ENCODE data around the gene FBLN1.

The FBLN1 gene

DNA sequence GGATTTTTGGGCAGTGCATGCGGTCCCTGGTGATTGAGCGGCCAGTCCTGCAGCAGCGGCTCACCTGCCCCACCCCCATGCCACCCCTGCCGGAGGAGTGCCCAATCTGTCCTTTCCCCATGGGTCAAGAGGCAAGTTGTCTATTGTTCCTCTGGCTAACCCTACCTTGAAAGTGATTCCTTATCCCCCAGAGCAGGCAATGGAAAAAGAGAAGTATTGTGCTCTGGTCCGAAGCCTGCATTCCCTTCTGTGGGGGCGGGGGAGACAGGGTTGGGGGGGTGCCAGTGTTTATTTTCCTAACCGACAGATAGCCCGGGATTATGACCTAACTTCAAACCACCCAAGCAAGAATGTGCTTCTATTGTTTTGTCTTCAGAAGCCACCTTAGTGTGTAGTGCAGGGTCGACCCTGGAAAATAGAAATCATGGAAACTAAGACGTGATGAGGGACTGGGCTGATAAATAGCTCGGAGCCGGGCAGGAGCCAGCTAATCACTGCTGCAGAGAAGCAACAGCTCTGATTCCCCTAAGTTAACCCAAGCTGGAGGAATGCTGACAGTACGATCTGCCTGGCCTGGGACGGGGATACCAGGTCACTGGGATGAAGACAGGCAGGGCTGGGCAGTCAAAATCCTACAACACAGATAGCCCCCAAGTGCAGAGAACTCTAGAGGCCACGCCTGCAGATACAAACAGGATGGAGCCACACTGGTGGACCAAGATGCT lies 130.3 kb downstream of the FBLN1 start:
- TF ChIP-seq ZFX (IDR thresholded peaks at IDR 0.05; ENCODE audit: borderline replicate concordance), result no peak
- TF ChIP-seq, protein P1, sequence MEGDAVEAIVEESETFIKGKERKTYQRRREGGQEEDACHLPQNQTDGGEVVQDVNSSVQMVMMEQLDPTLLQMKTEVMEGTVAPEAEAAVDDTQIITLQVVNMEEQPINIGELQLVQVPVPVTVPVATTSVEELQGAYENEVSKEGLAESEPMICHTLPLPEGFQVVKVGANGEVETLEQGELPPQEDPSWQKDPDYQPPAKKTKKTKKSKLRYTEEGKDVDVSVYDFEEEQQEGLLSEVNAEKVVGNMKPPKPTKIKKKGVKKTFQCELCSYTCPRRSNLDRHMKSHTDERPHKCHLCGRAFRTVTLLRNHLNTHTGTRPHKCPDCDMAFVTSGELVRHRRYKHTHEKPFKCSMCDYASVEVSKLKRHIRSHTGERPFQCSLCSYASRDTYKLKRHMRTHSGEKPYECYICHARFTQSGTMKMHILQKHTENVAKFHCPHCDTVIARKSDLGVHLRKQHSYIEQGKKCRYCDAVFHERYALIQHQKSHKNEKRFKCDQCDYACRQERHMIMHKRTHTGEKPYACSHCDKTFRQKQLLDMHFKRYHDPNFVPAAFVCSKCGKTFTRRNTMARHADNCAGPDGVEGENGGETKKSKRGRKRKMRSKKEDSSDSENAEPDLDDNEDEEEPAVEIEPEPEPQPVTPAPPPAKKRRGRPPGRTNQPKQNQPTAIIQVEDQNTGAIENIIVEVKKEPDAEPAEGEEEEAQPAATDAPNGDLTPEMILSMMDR (IDR thresholded peaks at IDR 0.05), result no peak
- H3K27ac ChIP-seq, result no peak overlapping the region

DNA sequence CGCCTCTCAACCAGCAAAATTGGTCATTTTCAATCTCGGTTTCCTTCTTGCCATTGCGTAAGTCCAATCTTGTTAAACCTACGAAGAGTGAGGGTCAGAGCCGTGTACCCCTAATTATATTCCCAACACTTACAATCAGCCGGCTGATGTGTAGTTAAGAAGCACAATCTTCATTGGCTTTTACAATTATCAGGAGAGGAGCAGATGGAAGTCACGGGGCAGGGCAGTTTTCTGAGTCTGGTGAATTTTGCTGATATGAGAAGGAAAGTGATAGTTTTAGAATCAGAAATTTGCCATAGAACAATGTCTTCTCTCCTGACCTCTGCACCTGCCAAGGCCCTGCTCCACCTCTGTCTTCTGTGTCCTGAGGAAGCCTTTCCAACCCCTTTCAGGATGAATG lies 134.0 kb downstream of the FBLN1 start:
- no peak overlapping the region for H3K27ac ChIP-seq
- TF ChIP-seq, protein P1 (IDR thresholded peaks at IDR 0.05), result no peak
- TF ChIP-seq ZFX (IDR thresholded peaks at IDR 0.05; ENCODE audit: borderline replicate concordance), result no peak

DNA sequence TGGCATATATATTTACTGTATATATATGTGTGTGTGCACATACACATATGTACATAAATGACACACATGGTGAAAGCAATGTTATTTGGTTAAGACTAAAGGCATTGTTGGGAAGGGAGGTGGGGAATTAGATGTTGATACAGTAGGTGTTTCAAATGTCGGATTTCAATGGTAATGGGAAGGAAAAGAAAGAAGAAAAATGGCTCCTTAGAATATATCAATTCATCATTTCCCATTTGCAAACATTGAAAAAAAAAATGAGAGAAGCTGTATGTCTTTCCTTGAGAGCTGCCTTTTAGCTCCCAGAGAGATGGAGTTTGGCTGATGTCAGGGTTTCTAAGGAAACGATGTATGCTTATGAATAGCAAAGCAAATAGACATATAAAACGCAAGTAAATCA lies 135.5 kb downstream of the FBLN1 start:
- peak overlapping the region; percentile 69 for H3K27ac ChIP-seq
- TF ChIP-seq ZFX (IDR thresholded peaks at IDR 0.05; ENCODE audit: borderline replicate concordance), result no peak
- TF ChIP-seq, protein P1 (IDR thresholded peaks at IDR 0.05), result no peak

DNA sequence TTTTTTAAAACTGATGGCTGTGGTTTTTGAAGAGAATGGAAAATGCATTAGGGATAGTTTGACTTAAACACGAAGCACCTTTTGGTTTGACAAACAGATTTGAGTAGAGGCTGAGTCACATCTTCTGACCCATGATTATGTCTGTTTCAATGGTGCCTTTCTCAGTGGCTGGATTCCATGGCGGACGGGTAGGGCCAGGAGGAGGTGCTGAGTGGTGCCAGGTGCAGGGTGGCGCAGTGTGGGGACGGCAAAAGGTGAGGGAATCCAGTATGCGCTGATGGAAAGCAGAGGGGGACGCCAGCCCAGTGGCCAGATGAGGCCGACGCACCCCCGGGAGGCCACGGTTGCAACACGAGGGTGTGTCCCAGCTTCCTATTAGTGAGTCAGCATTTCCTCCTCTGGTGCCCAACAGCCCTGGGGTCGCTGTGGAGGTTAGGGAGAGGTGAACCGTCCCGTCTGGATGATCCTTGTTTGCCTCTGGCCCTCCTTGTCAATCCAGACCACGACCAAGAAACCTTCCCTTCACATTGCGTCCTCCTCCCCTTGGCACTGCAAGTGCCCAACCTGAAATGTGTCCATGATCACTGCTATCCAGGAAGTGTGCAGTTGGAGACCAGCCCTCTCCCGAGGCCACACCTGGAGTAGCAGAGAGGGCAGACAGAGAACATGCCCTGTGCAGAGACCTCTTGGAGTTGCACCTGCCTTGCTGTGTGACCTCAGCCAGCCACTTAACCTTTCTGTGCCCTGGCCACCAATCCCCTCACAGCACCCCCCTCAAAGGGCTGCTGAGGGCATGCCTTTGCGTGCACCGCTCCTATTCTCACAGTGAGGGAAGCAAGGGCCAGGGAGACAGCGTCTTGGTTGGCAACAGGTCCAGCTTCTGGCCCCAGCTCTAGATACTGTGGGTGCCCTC lies 136.4 kb downstream of the FBLN1 start:
- TF ChIP-seq, protein P1 (IDR thresholded peaks at IDR 0.05), result no peak
- no peak for TF ChIP-seq ZFX (IDR thresholded peaks at IDR 0.05; ENCODE audit: borderline replicate concordance)

DNA sequence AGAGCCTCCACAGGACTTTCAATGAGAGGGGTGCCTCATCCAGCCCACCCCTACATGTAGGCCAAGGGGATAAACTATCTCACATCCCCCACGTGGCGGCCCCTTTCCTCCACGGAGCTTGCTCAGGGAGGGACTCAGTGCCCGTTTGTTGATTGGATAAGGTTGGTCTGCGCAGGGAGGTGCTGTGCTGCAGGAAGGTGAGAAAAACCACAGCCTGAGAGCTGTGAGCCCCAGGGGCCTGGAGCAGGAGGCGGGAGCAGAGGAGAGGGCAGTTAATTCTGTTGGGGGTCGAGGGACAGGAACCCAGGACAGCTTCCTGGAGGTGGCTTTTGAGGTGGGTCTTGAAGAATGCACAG lies 137.0 kb downstream of the FBLN1 start:
- no peak overlapping the region for H3K27ac ChIP-seq
- no peak for TF ChIP-seq ZFX (IDR thresholded peaks at IDR 0.05; ENCODE audit: borderline replicate concordance)
- TF ChIP-seq, protein P1 (IDR thresholded peaks at IDR 0.05), result no peak

More for the DNA sequence above, 136.4 kb downstream of the FBLN1 start:
- peak overlapping the region; percentile 69 for H3K27ac ChIP-seq

DNA sequence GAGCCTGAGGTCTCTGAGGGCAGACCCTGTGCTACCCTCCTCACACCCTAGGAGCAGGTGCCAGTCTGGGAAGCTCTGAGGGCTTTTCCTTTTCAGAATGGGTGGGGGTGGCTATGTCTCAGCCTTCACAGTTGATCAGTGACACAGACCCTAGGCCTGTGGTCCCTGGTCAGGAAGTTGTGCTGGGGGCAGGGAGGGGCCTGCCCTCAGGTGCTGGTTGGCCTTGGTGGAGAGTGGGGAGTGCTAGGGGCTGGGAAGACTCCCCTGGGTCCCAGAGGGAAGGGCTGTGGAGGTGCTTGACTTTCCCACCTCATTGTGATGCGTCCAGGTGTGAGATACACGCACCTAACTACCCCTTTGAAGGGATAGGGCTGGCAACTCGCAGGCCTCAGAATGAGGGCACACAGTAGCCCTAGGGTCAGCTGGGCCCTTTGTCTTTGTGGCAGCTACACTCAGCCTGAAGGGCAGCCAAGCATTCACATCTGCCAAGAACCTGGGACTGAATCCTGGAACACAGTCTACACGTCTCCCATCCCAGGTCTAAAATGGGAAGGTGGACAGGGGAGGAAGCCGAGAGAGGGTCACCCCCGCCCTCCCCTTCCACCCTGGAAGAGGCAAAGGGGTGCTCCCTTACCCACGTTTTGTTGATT lies 137.7 kb downstream of the FBLN1 start:
- no peak overlapping the region for H3K27ac ChIP-seq
- TF ChIP-seq, protein P1 (IDR thresholded peaks at IDR 0.05), result no peak
- TF ChIP-seq ZFX (IDR thresholded peaks at IDR 0.05; ENCODE audit: borderline replicate concordance), result no peak
